Cerebellar cortex (tissue), 1 donor: Measurements from ENCODE around the gene SLC39A7.

Experiments used
- DNase-seq: peaks from one replicate; pipeline ENCODE4 v3.0.0-alpha.2; 2015; ENCODE audit warnings: low spot score

Gene SLC39A7, protein sequence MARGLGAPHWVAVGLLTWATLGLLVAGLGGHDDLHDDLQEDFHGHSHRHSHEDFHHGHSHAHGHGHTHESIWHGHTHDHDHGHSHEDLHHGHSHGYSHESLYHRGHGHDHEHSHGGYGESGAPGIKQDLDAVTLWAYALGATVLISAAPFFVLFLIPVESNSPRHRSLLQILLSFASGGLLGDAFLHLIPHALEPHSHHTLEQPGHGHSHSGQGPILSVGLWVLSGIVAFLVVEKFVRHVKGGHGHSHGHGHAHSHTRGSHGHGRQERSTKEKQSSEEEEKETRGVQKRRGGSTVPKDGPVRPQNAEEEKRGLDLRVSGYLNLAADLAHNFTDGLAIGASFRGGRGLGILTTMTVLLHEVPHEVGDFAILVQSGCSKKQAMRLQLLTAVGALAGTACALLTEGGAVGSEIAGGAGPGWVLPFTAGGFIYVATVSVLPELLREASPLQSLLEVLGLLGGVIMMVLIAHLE

DNA sequence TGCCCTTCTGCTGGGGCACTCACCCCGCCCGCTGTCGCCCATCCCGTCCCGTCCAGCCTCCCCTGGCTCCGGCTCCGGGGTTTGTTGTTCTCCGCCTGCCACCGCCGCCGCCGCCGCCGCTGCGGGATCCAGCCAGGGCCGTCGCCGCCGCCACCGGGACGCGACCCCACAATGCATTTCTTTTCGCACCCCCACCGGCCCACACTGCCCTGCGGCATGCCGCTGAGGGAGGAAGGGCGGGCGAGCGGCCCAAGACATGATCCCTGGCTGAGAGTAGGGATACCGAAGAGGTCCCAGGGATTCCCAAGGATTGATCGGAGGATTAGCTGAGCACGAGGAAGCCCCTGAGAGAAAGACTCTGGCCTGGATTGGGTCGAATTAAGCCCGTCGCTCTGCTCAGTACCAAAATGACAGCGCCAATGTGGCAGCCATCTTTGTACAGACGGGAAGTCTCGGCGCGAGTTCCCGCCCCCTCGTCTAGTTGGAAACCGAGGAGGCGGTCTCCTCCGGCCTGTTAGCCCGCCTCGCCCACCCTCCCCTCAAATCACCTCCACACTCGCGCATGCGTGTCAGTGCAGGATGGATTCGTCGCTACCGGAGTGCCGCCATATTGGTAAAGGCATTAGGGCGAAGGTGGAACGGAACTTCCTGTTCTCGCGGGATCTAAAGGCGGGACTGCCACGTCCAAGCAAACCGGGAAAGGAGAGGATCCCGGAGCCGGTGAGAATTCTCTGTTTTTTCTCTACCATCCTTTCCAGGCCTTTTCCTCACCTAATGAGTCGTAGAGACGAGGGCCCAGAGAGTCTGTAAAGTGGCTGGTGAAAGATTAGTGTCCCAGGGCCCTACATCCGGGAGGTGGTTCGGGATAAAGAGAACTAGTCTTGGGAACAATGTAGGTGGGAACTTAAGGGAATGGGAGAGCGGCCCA lies at the start of gene SLC39A7, which contains the start of gene RXRB:
Gene SLC39A7, plus strand, starts transcription at position 649 of the 928 bp plus-strand sequence. CDS start 379 bp downstream, outside the sequence.
Gene RXRB, minus strand, starts transcription at position 447 of the 928 bp plus-strand sequence. Its CDS starts 189 bp downstream, at position 258.
- peak; percentile 99 for DNase-seq

DNA sequence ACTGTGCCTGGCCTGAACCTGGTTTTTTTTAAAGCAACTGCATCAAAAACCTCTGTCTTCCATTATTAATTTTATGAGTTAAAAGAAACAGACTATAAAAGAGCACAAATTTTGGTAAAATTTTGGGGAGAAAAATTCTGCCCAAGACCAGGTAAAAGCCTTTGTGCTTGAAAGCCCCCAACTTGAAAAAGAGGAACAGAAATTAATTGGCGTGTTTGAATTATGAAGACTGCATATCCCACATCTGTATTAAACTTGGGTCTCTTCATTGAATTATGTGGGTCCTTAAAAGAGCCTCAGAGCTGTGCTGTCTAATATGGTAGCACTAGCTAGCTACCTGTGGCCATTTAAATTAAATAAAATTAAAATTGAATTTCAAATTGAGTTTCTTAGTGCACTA lies 49.6 kb upstream of the SLC39A7 start:
- DNase-seq, result no peak

DNA sequence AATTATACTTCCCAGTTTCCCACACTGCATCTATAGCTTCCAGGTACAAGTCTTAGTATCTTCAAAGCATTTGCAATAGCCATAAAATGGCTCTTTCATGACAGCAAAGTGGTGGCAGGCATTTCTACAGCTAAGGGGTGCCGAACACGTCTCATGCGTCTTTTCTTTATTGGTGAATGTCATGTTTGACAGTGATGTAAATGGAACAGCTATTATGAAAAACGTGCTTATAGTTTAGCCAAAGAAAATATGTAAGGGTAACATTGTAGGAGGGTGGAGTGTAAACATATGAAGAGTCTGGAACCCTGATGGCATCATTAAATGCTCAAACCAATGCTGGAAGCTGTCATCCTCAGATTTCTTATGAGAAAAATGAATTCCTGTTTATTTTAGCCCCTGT lies 46.3 kb upstream of the SLC39A7 start:
- DNase-seq, result no peak

DNA sequence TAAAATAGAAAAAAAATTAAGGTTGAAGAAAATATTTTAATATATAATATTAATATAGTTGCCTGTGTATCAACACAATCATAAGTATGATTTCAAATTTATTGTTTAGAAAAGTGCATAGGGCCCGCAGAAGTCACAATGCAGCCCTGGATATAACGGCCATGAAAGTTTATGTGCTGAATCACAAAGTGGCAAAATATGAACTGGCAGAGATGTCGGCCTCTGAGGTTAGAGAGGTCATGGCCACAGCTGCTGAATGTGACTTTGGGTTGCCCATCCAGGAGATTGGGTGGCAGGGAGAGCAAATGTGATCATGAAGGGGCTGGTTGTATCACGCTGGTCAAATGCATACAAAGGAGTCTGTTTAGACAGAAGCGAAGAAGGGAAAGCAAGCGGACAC lies 44.1 kb upstream of the SLC39A7 start:
- no peak for DNase-seq

DNA sequence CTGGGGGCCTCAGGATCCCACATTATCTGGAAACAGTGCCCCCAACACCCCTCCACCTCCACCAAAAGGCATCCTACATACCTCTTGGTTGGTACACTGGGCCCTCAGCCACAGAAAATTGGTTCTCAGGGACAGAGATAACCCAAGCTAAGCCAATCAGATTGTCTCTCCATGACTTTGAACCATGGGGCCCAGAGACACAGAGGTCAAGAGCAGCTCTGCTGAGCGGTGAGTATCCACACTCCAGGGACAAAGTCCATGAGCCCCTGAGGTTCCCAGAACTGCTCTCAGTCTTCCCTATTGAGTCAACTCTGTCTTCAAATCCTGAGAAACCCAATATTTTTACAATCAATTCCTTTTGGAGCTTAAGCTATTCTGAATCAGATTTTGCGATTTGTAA lies 43.7 kb upstream of the SLC39A7 start:
- DNase-seq, result no peak

DNA sequence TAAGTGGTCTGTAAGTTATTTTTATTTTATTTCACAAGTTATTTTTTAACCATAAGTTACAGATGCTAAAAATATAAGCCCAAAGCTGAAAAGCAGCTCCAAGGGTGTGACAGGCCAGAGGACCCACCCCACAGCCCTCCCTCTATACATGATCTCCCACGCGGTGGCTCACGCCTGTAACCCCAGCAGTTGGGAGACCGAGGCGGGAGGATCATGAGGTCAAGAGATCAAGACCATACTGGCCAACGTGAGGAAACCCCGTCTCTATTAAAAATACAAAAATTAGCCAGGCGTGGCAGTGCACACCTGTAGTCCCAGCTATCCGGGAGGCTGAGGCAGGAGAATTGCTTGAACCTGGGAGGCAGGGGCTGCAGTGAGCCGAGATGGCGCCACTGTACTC lies 40.6 kb upstream of the SLC39A7 start:
- no peak for DNase-seq

DNA sequence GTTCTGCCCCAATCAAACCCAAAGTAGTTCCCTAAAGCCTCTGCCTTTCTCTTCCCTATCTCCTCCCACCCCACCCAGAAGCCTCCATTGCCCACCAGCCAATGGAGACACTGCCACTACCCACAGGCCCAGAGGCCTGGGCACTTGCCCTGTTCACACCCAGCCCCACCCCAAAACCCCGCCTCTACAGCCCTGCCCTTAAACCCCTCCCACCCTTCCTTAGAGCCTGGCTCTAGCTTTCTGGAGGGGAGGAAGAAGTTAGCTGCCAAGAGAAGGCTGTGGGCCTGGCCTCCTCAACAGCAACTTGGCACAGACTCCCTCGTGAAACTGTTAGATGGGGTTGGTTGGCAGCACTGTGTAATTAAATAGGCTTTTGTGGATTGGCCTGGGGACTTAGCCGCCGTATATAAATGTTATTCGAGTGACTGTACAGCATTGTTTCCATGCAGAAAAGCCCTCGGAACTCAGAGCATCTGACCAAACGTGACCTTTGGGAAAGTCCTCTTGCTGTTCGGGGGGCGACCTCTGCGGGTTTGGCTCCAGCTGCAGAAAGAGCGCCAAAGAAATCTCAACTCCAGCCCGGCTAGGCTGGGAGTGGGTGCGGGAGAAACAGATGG lies 39.8 kb upstream of the SLC39A7 start:
- DNase-seq, result peak; percentile 63

DNA sequence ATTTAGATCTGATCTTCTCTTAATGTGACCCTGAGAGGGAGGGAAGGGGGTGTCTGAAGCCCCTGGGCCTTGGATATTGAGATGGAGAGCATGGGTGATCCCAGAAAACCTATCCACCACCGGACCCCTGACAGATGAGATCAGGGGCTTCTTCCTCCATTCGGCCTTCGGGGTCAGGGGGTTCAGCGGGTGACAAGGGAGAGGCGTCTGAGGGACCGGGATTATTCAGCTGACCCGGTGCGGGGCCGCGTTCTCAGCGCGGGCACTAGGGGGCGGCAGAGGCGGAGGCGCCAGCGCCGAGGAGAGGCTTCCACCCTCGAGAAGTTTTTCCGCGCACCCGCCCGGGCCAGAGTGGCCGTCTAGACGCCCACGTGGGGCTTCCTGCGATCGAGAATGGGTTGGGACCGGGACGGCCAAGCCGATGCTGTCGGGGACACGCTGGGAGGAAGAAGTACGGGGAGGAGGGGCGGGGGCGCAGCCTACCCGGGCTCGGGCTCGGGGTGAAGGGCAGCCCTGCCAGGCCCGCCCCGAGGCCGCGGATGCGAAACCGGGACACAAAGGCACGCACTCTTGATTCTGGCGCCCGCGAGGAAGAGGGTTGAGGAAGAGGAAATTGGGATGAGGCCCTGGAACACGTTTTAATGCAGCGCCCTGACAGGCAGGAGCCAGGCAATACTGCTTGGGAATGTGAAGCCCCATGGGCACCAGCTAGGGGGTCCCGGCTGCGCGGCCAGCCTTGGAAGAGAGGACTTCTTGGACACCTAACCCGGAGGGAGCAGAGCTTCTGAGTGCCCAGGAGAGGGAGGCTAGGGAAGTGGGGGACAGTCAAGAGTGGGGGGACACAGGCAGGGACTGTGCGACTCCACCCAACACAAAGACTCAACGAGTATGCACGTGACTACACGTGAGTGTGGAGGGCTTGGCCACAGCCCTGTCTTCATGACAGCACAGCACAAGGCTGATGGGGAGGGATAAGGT lies 39.0 kb upstream of the SLC39A7 start:
- DNase-seq, result peak; percentile 55

DNA sequence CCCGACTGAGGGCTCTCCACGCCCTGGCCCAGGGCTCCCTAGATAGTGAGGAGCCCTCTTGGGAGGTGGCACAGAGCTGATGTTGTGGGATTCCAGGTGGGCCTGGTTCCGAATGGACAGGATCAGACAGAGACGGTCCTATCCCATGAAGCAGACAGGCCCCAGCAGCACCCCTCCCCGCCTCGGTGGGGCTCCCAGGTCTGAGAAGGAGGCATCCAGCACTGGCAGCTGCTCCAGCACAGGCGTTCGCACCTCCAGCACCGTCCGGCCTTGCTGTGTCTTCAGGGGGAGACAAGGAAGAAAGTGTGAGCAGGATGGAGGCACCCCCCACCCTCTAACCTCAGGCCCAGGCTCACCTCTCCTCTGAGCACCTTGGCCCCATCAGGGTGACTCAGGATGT lies 37.1 kb upstream of the SLC39A7 start:
- no peak for DNase-seq

DNA sequence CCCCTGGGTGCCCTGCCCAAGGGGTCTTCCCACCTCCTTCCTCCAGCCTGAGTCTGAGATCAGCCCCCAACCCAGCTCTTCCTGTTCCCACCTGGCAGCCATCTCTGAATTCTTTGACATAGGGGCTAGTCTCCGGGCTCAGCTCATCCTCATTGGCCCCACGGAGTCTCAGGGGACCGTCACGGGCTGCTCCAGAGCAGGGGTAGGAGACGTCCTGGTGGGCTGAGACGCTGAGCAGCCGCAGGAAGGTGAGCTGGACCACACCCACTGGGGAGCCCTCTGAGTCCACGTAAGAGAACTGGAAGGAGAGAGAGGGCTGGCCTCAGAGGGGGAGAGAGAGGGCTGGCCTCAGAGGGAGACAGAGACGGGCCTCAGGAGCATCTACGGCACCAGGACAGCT lies 36.5 kb upstream of the SLC39A7 start:
- DNase-seq, result no peak

DNA sequence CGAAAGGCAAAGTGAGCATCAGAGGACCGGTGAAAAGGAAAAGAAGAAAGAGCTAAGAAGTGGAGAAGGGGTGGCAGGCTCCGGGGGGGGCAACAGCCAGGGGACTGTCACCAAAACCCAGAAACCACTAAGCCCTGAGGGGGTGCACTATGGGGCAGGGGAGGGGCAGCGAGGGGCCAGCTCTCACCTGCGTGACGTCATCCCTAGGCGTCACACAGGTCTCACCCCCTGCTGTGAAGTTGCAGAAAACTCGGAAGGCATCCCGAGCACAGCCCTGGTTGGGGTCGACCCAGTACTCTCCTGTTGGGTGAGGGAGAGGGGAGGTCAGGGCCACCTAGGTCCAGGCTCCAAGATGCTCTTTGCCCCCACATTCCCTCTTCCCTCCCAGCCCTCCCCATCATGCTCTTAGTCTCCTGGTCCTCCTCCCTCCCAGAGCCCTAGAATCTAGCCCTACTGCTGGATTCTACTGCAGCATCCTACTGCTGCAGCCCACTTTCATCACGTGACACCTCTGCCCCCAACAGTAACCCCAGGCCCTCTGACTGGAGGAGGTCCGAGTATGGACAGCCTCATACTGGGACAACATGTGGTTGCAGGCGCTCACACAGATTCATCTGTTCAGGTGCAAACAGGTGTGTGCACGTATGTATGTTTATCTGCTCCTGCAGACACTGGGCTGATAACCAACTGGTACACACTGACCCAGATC lies 35.8 kb upstream of the SLC39A7 start:
- DNase-seq, result no peak

DNA sequence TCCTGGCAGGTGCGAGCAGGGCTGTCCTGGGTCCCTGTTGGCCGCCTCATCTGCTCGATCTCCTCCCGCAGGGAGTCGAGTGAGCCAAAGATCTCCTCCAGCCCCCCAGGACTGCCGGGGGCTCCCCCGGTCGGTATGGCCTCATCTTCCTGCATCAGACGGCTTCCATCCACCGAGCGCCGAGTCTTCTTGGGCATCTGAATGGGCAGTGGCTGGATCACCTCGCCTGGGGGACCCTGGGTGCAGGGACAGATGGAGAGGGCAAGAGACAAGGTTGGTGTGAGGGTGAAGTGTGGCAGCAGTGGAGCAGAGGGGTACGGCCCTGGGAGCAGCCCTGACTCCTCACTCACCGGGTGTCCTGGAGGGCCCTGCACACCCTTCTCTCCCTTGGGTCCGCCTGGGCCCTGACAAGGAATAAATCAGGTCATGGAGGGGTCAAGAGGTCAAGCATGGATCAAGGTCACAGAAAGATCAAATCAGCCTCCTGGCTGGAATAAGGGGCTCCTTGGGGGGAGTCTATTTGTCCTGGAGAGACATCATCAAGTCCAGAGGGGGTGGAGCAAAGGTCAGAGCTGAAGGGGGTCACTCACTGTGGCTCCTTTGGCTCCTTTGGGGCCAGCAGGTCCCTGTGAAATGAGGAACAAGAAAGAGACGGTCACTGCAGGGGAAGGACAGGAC lies 34.9 kb upstream of the SLC39A7 start:
- DNase-seq, result no peak

DNA sequence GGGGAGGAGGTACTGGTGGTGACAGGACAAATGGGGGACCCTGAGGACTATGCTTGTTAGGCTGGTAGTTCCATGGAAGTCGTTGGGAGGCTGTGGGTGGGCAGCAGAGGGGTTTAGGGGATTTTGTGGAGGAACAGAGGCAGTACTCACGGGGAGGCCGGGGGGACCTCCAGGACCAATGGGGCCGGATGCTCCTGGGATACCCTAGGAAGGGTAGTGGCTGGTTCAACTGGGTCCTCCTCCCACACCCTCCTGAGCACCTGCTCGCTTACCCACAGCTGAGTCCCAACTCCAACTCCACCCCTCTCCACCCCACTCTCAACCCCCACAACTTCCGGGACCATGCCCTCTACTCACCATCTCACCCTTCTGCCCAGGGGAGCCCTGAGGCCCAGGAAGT lies 34.3 kb upstream of the SLC39A7 start:
- DNase-seq, result no peak

DNA sequence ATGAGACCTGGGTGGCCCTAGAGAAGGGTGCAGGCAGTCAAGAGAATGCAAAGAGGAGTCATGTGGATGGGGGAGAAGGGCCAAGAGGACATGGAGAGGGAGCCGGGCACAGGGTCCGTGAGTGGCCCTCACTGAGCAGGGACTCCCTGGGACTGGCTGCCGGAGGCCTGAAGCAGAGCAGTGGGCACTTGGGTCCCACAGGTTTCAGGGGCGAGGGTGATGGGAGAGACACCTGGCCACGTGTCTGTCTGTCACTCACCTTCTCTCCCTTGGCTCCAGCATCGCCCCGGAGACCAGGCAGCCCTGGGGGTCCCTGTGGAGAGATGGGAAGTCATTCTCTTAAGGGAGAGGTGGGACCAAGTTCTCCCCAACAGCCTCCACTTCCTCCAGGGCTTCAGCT lies 33.9 kb upstream of the SLC39A7 start:
- no peak for DNase-seq

DNA sequence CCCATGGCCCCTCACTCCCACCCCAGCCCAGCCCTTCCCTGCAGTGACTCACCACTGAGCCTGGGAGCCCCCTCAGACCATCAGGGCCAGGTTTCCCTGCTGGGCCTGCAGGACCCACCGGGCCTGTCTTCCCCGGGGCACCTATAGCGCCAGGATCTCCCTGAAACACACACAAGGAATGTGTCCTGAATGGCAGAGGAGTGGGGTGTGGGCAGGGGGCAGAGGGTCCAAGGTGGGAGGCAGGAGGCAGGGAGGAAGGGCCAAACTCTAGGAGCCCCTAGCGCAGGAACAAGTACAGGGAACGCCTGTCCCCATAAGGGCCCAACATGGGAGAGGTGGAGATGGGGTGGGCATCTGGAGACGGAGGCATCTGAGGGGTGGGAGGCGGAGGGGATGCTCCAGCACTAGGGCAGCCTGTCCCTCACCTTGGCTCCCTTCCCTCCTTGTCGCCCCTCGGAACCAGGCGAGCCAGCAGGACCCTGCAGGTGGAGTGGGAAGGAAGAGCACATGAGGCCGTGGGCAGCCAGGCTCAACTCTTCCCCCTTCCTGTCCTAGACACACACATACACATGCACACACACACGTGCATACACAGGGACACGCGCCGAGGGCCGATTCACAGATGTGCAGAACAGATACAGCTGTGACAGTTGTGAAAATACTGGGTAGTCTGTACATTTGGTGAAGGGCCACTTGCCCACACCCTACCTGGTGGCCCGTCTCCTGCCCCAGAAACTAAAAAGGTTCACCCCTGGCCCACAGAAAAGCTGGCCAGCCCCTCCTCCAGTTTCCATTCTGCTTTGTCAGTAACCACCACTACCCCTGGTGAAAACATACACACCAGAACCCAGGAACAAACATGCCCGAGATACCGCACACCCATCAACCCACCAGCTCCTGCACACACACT lies 33.0 kb upstream of the SLC39A7 start:
- DNase-seq, result no peak

DNA sequence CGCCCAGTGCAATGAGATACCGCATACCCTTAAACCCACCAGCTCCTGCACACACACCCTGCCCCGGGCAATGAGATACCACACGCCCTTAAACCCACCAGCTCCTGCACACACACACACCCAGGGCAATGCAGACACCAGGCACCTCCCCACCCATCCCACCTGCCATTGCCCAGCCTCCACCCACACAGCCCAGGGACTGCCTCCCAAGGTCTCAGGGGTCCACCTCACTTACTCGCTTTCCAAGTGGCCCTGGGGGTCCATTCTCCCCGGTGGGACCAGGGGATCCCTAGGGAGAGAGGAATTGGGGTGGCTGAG lies 32.4 kb upstream of the SLC39A7 start:
- no peak for DNase-seq

DNA sequence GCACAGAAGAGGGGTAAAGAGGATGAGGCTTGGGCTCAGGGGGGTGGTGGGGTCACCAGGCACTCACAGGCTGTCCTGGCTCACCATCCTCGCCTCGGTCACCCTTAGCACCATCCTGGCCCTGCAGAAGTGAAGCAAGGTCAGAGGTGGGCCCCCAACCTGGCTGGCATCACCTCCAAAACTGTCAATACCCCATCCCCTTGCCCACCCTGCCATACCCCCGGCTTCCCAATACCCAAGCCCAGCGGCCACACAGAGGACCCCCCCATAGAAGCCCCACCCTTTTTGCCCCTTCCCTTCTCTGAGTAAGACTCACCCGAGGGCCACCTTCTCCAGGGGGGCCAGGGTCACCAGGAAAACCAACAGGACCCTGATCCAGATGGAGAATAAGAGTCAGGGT lies 32.0 kb upstream of the SLC39A7 start:
- no peak for DNase-seq

DNA sequence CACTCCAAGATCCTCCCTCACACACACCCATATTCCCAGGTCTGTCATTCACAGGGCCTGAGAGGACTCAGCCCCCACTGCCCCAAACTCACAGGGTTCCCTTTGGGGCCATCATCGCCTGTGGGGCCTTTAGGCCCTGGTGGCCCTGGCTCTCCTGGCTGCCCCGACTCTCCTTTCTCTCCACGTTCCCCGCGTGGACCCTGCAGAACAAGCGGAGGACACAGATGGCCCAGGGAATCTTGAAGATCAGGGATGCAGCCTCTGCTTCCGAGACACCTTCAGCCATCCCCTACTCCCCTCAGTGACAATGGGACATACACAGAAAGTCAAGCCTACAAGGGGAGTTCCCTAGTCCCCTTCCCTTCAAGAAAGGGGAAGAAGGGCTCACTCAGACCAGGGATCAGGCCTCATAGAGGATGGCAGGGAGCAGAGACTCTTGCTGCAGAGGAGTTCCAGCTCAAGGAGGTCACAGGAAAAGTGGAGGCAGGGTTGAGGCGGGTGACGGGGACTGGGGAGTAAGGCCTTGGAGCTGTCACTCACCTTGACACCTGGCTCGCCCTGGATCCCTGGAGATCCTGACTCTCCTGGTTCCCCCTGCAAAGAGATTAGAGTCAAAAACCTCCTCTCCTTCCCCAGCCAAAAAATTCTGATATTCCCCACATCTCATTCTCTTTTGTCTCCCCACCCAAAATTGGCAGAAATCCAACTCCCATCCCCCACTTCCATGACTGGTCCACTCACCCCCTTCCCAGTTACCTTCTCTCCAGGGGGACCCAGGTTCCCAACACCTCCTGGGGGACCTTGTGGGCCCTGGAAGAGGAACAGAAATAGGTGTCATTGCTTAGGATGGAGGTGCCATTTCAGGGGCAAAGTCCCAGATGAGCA lies 31.1 kb upstream of the SLC39A7 start:
- DNase-seq, result no peak
